H1 (cell line): ENCODE data around the gene HEXIM2. TPM values are rescaled to one million over a fixed set of nuclear protein-coding genes. Genes with fewer than 3 reads are reported as not detected.

ENCODE experiments used
- CTCF ChIA-PET: fragments of 300-600 bp; sonication (Branson Sonifier 250); formaldehyde crosslinking; loops from one replicate; lab custom pipeline; 2021; ENCODE audit not compliant: partially characterized antibody; lab: Charles Lee
- POLR2A ChIA-PET: fragments of 300-600 bp; sonication (Branson Sonifier 250); formaldehyde crosslinking; loops from one replicate; lab custom pipeline; 2021; ENCODE audit warnings: inconsistent platforms; ENCODE audit not compliant: partially characterized antibody; lab: Charles Lee
- DNase-seq, 2 experiments: peaks; one replicate each; pipeline versions ENCODE4 v3.0.0 to v3.0.0-alpha.2; 2010 to 2022; ENCODE audit warnings: low spot score in 2 of 2, low read depth in 1 of 2, mixed read lengths in 1 of 2
- FAIRE-seq: peaks from 2 replicates; lab custom pipeline; 2011; peaks lifted over from hg19 to GRCh38; lab: Jason Lieb, UNC
- H2AFZ ChIP-seq: 2 replicates; pipeline ENCODE4 v1.8.1; 2012; ENCODE audit warnings: low read length, inconsistent platforms
- H2AK5ac ChIP-seq: 2 replicates; pipeline ENCODE4 v1.6.1; 2013; ENCODE audit warnings: low read depth, low read length
- H2BK120ac ChIP-seq: replicated peaks from 2 replicates; pipeline ENCODE3; 2013; ENCODE audit warnings: low read depth, low read length, inconsistent platforms
- H2BK12ac ChIP-seq: 2 replicates; pipeline ENCODE4 v1.6.1; 2013; ENCODE audit warnings: low read depth, low read length
- H2BK15ac ChIP-seq: 2 replicates; pipeline ENCODE4 v1.6.1; 2013; ENCODE audit warnings: low read length
- H2BK20ac ChIP-seq: 2 replicates; pipeline ENCODE4 v1.6.1; 2013; ENCODE audit warnings: low read length
- H2BK5ac ChIP-seq: 2 replicates; pipeline ENCODE4 v1.6.1; 2013; ENCODE audit warnings: low read depth, low read length
- H3K14ac ChIP-seq: 2 replicates; pipeline ENCODE4 v1.6.1; 2013; ENCODE audit warnings: inconsistent platforms; ENCODE audit not compliant: insufficient read length
- H3K18ac ChIP-seq: 2 replicates; pipeline ENCODE4 v1.6.1; 2013; ENCODE audit warnings: low read length; ENCODE audit errors: extremely low read depth
- H3K23ac ChIP-seq: 2 replicates; pipeline ENCODE4 v1.6.1; 2013; ENCODE audit warnings: inconsistent platforms; ENCODE audit not compliant: insufficient read length
- H3K23me2 ChIP-seq: 2 replicates; pipeline ENCODE4 v1.6.1; 2013; ENCODE audit warnings: low read depth, low read length
- H3K27ac ChIP-seq: 2 replicates; pipeline ENCODE4 v1.6.1; 2011; ENCODE audit warnings: low read depth, low read length, inconsistent platforms
- H3K27me3 ChIP-seq, 4 experiments: replicated peaks in 1 of 4; 1 replicate in 1 of 4; 2 replicates in 3 of 4; pipeline versions ENCODE4 v1.6.1 to v1.8.1; 2011 to 2013; ENCODE audit warnings: low read length in 3 of 4, mild to moderate bottlenecking in 3 of 4, inconsistent platforms in 2 of 4, mixed read lengths in 2 of 4, moderate library complexity in 1 of 4; ENCODE audit not compliant: control insufficient read depth in 3 of 4, insufficient read depth in 3 of 4; ENCODE audit errors: extremely low read depth in 1 of 4
- H3K36me3 ChIP-seq, 4 experiments: 2 replicates each; pipeline versions ENCODE4 v1.6.1 to v1.8.1; 2011 to 2013; ENCODE audit warnings: mild to moderate bottlenecking in 4 of 4, low read length in 3 of 4, moderate library complexity in 2 of 4, control low read depth in 1 of 4, inconsistent platforms in 1 of 4; ENCODE audit not compliant: insufficient read depth in 4 of 4, control insufficient read depth in 2 of 4
- H3K4ac ChIP-seq: replicated peaks from 2 replicates; pipeline ENCODE3; 2013; ENCODE audit warnings: low read length, low read depth, mixed read lengths, inconsistent platforms; ENCODE audit not compliant: insufficient read length
- H3K4me1 ChIP-seq, 4 experiments: replicated peaks in 1 of 4; 1 replicate in 1 of 4; 2 replicates in 3 of 4; pipeline versions ENCODE4 v1.6.1 to v1.8.1; 2011 to 2013; ENCODE audit warnings: low read length in 3 of 4, inconsistent platforms in 2 of 4, mixed read lengths in 1 of 4; ENCODE audit not compliant: insufficient read depth in 4 of 4, control insufficient read depth in 3 of 4
- H3K4me2 ChIP-seq, 2 experiments: 2 replicates each; pipeline versions ENCODE4 v1.6.1 to v1.8.1; 2011 to 2013; ENCODE audit warnings: low read depth in 2 of 2, low read length in 2 of 2, control low read depth in 1 of 2, inconsistent platforms in 1 of 2, mild to moderate bottlenecking in 1 of 2; ENCODE audit not compliant: insufficient read depth in 1 of 2
- H3K4me3 ChIP-seq, 4 experiments: fragments of 200-600, 300-600 bp in 1 of 4; sonication (generic), shearing (Covaris generic), sonication (Bioruptor Twin) in 1 of 4; 2 replicates each; pipeline versions ENCODE4 v1.5.1 to v1.8.1; 2011 to 2016; ENCODE audit warnings: low read length in 4 of 4, low read depth in 3 of 4, control low read depth in 2 of 4, inconsistent platforms in 2 of 4, mild to moderate bottlenecking in 2 of 4, mixed read lengths in 1 of 4, moderate library complexity in 1 of 4; ENCODE audit not compliant: insufficient read depth in 2 of 4; ENCODE audit errors: extremely low read depth in 1 of 4
- H3K56ac ChIP-seq: replicated peaks from 2 replicates; pipeline ENCODE3; 2013; ENCODE audit warnings: low read depth, mild to moderate bottlenecking, mixed read lengths, low read length, inconsistent platforms; ENCODE audit not compliant: insufficient read length
- H3K79me1 ChIP-seq: 2 replicates; pipeline ENCODE4 v1.6.1; 2013; ENCODE audit warnings: low read depth, low read length, control low read depth
- H3K79me2 ChIP-seq, 2 experiments: 2 replicates each; pipeline versions ENCODE4 v1.6.1 to v1.8.1; 2012 to 2013; ENCODE audit warnings: low read length in 2 of 2, mild to moderate bottlenecking in 2 of 2, inconsistent platforms in 1 of 2; ENCODE audit not compliant: insufficient read depth in 2 of 2, control insufficient read depth in 1 of 2
- H3K9ac ChIP-seq, 4 experiments: replicated peaks in 1 of 4; 1 replicate in 1 of 4; 2 replicates in 3 of 4; pipeline versions ENCODE4 v1.6.1 to v1.8.1; 2011 to 2013; ENCODE audit warnings: low read depth in 3 of 4, low read length in 3 of 4, control low read depth in 2 of 4, mild to moderate bottlenecking in 2 of 4, moderate library complexity in 2 of 4, inconsistent platforms in 1 of 4; ENCODE audit errors: extremely low read depth in 1 of 4
- H3K9me3 ChIP-seq, 2 experiments: 2 replicates each; pipeline versions ENCODE4 v1.6.1 to v1.8.1; 2012 to 2013; ENCODE audit warnings: mild to moderate bottlenecking in 2 of 2, moderate library complexity in 2 of 2, control low read depth in 1 of 2, inconsistent platforms in 1 of 2, low read depth in 1 of 2, low read length in 1 of 2, mixed read lengths in 1 of 2; ENCODE audit not compliant: insufficient read depth in 2 of 2
- H4K20me1 ChIP-seq, 2 experiments: replicated peaks in 1 of 2; 2 replicates each; pipeline versions ENCODE3 to v1.8.1; 2011 to 2013; ENCODE audit warnings: inconsistent platforms in 2 of 2, low read length in 2 of 2, mild to moderate bottlenecking in 1 of 2; ENCODE audit not compliant: insufficient read depth in 2 of 2, control insufficient read depth in 1 of 2
- H4K5ac ChIP-seq: 2 replicates; pipeline ENCODE4 v1.6.1; 2013; ENCODE audit warnings: low read length, low read depth, mixed read lengths, inconsistent platforms; ENCODE audit not compliant: insufficient read length
- H4K8ac ChIP-seq: 2 replicates; pipeline ENCODE4 v1.8.0; 2013; ENCODE audit warnings: mild to moderate bottlenecking, moderate library complexity, low read length, inconsistent platforms; ENCODE audit not compliant: insufficient read depth; ENCODE audit errors: extremely low read depth
- H4K91ac ChIP-seq: replicated peaks from 2 replicates; pipeline ENCODE3; 2013; ENCODE audit warnings: low read length, mixed read lengths, inconsistent platforms; ENCODE audit not compliant: insufficient read length
- CBX8 ChIP-seq: fragments of 300-800, 300-1000 bp; sonication (generic); IDR thresholded peaks from 2 replicates; pipeline ENCODE4 v1.7.1; 2016; ENCODE audit warnings: low read depth, low read length, borderline replicate concordance
- CEBPB ChIP-seq: IDR thresholded peaks from 2 replicates; pipeline ENCODE4 v1.6.1; 2012; ENCODE audit warnings: low read depth, low read length
- CHD1 ChIP-seq: IDR thresholded peaks from 2 replicates; pipeline ENCODE4 v1.6.1; 2012; ENCODE audit warnings: low read depth, low read length, improper control_type of control experiment
- GABPA ChIP-seq: IDR thresholded peaks from 2 replicates; pipeline ENCODE4 v1.6.1; 2011; ENCODE audit warnings: mild to moderate bottlenecking, low read length, moderate library complexity, borderline replicate concordance; ENCODE audit not compliant: insufficient read depth
- HDAC6 ChIP-seq: IDR thresholded peaks from one replicate; pipeline ENCODE4 v1.7.1; 2012; ENCODE audit warnings: low read depth, mild to moderate bottlenecking, inconsistent platforms, low read length, moderate library complexity
- POLR2A ChIP-seq, 2 experiments: IDR thresholded peaks; 1 replicate in 1 of 2; 2 replicates in 1 of 2; pipeline ENCODE4 v1.6.1; 2011; ENCODE audit warnings: low read depth in 2 of 2, low read length in 2 of 2, mild to moderate bottlenecking in 2 of 2; ENCODE audit errors: control extremely low read depth in 1 of 2
- POLR2AphosphoS5 ChIP-seq: IDR thresholded peaks from 2 replicates; pipeline ENCODE4 v1.6.1; 2011; ENCODE audit warnings: low read depth, low read length
- RAD21 ChIP-seq, 2 experiments: IDR thresholded peaks in 1 of 2; conservative IDR thresholded peaks in 1 of 2; 2 replicates each; pipeline ENCODE4 v1.6.1; 2011; ENCODE audit warnings: low read depth in 2 of 2, low read length in 2 of 2, improper control_type of control experiment in 1 of 2, inconsistent platforms in 1 of 2, mild to moderate bottlenecking in 1 of 2, moderate library complexity in 1 of 2
- RNF2 ChIP-seq: fragments of 200-900, 300-1000 bp; sonication (generic); IDR thresholded peaks from 2 replicates; pipeline ENCODE4 v1.7.1; 2016; ENCODE audit warnings: borderline replicate concordance, low read depth, mild to moderate bottlenecking, antibody characterized with exemption, low read length; ENCODE audit not compliant: poor library complexity, severe bottlenecking; ENCODE audit errors: missing control alignments
- SIN3A ChIP-seq, 2 experiments: IDR thresholded peaks in 1 of 2; conservative IDR thresholded peaks in 1 of 2; 2 replicates each; pipeline ENCODE4 v1.6.1; 2011 to 2012; ENCODE audit warnings: low read length in 2 of 2, improper control_type of control experiment in 1 of 2, low read depth in 1 of 2, mild to moderate bottlenecking in 1 of 2
- SP1 ChIP-seq: IDR thresholded peaks from 2 replicates; pipeline ENCODE4 v1.6.1; 2011; ENCODE audit warnings: low read depth, low read length
- SP4 ChIP-seq: IDR thresholded peaks from 2 replicates; pipeline ENCODE4 v1.6.1; 2012; ENCODE audit warnings: low read length, inconsistent platforms
- WGBS, 2 experiments: shearing (Covaris generic) in 1 of 2; methylation state at CpG; one replicate each; pipeline versions ENCODE4 v1.1.6 to v1.1.7; 2013 to 2015; ENCODE audit warnings: low lambda C conversion rate in 2 of 2, mixed read lengths in 2 of 2, inconsistent platforms in 1 of 2, low coverage in 1 of 2, missing lambda C conversion rate in 1 of 2; ENCODE audit not compliant: insufficient replicate concordance in 2 of 2, insufficient coverage in 1 of 2, insufficient read length in 1 of 2; ENCODE audit errors: extremely low coverage in 1 of 2, missing lambda C conversion rate in 1 of 2; 5-methylcytosine and 5-hydroxymethylcytosine counted together
- polyA plus RNA-seq, 7 experiments: library from polyadenylated mRNA; depleted of rRNA in 3 of 7; stranded (reverse) in 5 of 7; unstranded in 2 of 7; fragments of >200 nt in 5 of 7; fragments of 200-250 nt in 2 of 7; gene quantifications; 1 replicate in 5 of 7; 2 replicates in 1 of 7; 4 replicates in 1 of 7; pipeline versions ENCODE4 v1.2.1 to v1.2.3, GENCODE V29; 2011 to 2013; ENCODE audit warnings: missing spikeins in 2 of 7, mixed read lengths in 2 of 7
- total RNA-seq: library from RNA; stranded (reverse); fragmentation: NEBNext Ultra II Directional; extraction: Animal tissue kit (Norgen Biotek cat#: 25700); gene quantifications from 2 replicates; pipeline ENCODE4 v1.2.1, GENCODE V29; 2021

The HEXIM2 gene
- total and polyA plus RNA-seq, 2 of the 8 experiments (the other 6 are each of a cell fraction or from before 2014, with no cell fraction given) = 7.5 to 13.2 TPM

- Histone ChIP-seq H3K36me3 (no peaks in the 10 kb centered on the region), H2BK120ac (no peak overlapping the region), H3K27me3 (no peaks in the 10 kb centered on the region), H4K91ac (no peak overlapping the region), H3K9ac (no peak overlapping the region), H2AK5ac (no peak overlapping the region), H3K4me2 (peak overlapping the region; percentile 81), H3K23ac (no peak overlapping the region), H3K79me2 (no peaks in the 10 kb centered on the region), H3K4me1 (peaks cover 3 to 23% (median 19%) of the 10 kb centered on the region in 4 experiments), H2BK20ac (no peak overlapping the region), H4K8ac (no peak overlapping the region), H3K27ac (peak overlapping the region; percentile 1; the same call in 1 of the 2 replicates), H3K4ac (no peak overlapping the region), H4K20me1 (no peaks in the 10 kb centered on the region), H4K5ac (no peak overlapping the region), H2BK5ac (peak overlapping the region; percentile 66; the same call in 1 of the 2 replicates), H2BK12ac (0 out of 2 replicates have a peak overlapping the region, but pooled peaks have one; percentile 27), H3K56ac (no peak overlapping the region), H3K79me1 (no peaks in the 10 kb centered on the region), H3K23me2 (peaks cover 11% of the 10 kb centered on the region; the same call in 1 of the 2 replicates), H2AFZ (no peak overlapping the region), H3K14ac (no peak overlapping the region), H3K18ac (peak overlapping the region; percentile 78), H3K9me3 (no peaks in the 10 kb centered on the region), H3K4me3 (peak overlapping the region in 3 of 4 experiments; percentile 44 to 69 (median 61); a peak in 3 of 8 replicates), H2BK15ac (peak overlapping the region; percentile 40; the same call in 1 of the 2 replicates)
- CTCF ChIA-PET = interaction anchor here (1.1 to 3.6 kb wide), 5 partner anchors 8 to 88 kb away, joined by 3 to 29 read pairs (median 4); partner anchors contain the start of gene ACBD4
- TF ChIP-seq CBX8 (no peak), CEBPB (no peak), POLR2AphosphoS5 (no peak), SIN3A (conservative IDR thresholded peaks at IDR 0.05 in 1 of 2, IDR thresholded peaks at IDR 0.05 in 1 of 2; ENCODE audit: low read depth in 1 of 2, low read length in 2 of 2) (no peak), SP4 (no peak), HDAC6 (no peak), SP1 (no peak), POLR2A (IDR thresholded peaks at IDR 0.05; ENCODE audit: control extremely low read depth in 1 of 2, low read depth in 2 of 2, low read length in 2 of 2) (no peak), RNF2 (no peak), RAD21 (IDR thresholded peaks at IDR 0.05 in 1 of 2, conservative IDR thresholded peaks at IDR 0.05 in 1 of 2; ENCODE audit: low read depth in 2 of 2, low read length in 2 of 2) (no peak), CHD1 (no peak), GABPA (no peak)
- POLR2A ChIA-PET = interaction anchor here (0.6 to 20.3 kb wide), 4 partner anchors 8 to 677 kb away, joined by 3 to 1076 read pairs (median 4); partner anchors contain the start of genes ACBD4 and HEXIM2
- FAIRE-seq (no peak), DNase-seq (no peak)
- WGBS, 2 experiments = 63% methylated on average over 13 of the region's 13 CpGs; no CpG with 5 or more reads in 1 of the 2 experiments
Measured at GRCh38 chr17:45143094-45143670, 18.5 kb upstream of the HEXIM2 start.
